GM19043 (cell line): ENCODE data around the gene SLC25A30.
"Not testable (repeated sequence)": the region's sequence is repeated elsewhere in the genome, so short reads cannot be mapped to it uniquely, and the experiment has no call there.

ENCODE experiments used
- ATAC-seq: cut with Tn5 transposase; IDR thresholded peaks from one replicate; pipeline ENCODE4 v1.9.1; 2021; ENCODE audit warnings: low read depth; ENCODE audit not compliant: unreplicated experiment

SLC25A30 gene

DNA sequence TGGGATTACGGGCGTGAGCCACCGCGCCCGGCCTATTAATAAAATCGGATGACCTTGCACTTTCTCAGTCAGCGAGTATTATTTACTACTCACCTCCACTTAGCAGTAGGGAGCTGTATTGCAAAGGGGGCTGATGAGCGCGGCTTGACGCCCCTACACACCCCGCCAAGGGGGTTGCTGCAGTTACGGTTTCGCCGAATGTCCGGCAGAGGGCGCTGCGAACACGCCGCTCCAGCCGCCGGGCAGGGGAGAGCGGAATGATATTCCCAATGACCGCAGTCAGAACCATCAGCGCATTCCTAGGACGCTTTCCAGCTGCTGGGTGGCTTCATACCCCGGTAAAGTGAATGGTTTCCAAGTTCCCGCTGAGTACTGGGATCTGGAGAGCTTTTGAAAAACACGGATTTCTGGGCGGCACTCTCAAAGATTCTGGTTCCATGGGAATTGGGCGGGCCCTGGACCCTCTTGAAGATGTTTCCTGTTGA is 47.2 kb downstream of the SLC25A30 start:
- no peak for ATAC-seq

DNA sequence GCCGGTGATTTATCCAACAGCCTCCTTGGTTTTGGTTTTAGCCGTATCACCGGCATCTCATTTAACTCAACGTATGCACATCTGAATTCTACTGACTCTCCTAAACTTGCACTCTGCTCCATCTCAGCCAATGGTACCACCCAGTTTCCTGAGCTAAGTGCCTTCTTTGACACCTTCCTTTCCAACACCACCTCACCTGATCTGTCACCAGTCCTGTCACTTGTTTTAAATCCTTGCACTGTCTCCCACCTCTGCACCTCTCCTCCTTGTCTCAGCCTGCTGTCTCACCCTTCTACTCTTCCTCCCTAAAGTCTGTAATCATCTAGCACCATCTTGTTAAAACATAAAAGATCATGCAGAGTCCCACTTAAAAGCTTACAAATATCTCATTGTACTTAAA is 49.1 kb downstream of the SLC25A30 start:
- no peak for ATAC-seq

DNA sequence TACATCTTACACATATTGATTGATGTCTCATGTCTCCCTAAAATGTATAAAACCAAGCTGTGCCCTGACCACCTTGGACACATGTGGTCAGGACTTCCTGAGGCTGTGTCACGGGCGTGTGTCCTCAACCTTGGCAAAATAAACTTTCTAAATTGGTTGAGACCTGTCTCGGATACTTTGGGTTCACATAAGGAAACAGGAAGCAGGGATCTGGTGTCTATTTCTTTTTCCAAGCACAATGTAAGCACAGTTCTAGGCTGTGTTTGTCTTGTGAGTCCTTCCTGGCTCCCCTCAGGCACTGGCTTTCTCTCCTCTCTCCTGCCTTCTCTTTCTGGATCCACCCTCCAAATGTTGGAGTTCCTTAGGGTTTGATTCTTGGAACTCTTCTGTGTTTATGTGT is 49.6 kb downstream of the SLC25A30 start:
- ATAC-seq = no peak

DNA sequence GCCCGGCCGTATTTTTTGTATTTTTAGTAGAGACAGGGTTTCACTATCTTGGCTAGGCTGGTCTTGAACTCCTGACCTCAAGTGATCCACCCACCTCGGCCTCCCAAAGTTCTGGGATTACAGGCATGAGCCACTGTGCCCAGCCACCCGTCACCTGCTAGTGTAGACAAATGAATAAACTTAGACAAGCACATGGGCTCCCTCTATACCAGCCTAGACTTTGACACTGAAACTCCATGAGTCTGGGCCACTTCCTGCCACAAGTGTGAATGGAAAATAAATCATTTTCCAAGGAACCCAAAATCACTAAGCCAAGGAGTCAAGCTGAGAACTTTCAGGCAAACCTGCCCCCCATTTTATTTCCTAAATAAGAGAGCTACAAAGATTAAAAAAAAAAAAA is 50.2 kb downstream of the SLC25A30 start:
- ATAC-seq = no peak

DNA sequence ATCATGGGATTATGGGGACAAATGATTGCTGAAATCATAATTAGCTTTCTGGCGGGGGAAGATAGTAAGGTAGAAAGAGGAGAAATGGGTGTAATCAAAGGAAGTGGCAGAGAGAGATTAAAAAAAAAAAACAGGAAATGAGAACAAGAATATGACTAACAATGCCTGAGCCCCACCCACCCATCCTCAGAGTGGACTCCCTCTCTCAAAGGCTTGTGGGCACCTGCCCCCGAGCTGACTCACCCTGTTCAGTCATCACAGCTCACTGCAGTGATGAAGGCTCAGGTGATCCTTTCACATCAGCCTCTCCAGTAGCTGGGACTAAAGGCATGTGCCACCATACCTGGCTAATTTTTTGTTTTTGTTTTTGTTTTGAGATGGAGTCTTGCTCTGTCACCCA is 50.8 kb downstream of the SLC25A30 start:
- ATAC-seq = peak; percentile 95

DNA sequence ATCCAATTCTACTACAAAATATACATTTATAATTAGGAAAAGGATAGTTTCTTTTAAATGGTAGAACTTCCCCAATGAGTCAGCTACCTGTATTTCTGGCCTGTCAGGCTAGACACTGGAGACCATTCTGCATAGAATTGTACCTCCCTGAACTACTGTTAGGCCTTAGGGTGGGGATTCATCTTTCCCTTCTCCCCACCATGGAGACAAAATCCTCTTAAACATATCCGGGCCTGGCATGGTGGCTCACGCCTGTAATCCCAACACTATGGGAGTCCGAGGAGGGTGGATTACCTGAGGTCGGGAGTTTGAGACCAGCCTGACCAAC is 52.7 kb downstream of the SLC25A30 start:
- no peak for ATAC-seq

DNA sequence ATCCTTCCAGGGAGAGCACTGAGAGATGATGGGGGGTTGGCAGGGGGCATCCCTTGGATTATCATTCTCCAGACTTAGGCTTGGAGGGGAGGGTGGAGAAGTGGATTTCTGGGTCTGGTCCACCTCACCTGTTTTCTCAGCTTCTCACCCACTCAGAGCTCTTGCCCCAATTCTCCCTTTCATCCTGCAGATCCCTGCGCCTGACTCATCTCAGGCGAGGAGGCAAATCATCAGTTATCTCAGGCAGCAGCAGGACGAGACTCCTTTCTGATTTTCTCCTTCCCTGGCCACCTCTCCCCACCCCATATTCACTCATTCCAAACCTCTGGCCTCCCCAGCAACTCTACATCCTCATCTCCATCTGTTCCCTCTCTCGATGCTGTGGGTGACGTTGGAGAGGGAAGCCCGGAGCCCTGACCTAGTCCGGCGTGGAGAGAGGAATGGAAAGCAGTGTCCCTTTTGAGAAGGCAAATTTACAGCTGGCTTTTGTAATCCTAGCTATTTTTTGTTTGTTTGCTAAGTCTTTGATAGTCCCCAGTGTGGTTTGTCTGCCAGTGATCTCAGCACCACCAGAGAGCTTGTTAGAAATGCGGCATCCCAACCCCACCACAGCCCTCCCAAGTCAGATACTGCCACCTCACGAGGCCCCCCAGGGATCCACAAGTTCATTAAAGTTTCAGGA is 53.2 kb downstream of the SLC25A30 start:
- no peak for ATAC-seq

DNA sequence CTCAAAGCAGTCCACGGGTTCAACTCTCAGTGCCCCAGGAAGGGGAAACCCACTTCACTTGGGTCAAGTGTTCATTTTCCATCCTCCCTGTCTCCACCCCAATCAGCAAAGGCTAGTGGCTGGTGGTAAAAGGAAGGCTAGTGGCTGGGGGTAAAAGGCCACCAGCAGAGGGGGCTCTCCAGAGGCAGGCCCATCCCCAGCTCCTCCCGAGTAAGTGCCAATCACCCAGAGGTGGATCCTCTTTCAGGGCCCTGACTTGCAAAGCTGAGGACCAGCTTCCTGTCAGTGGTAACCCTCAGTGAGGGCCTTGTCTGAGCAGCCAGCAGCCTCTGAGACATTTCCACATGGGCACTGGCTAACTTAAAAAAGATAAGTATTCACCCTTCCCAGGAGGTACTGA is 55.2 kb downstream of the SLC25A30 start:
- no peak for ATAC-seq

DNA sequence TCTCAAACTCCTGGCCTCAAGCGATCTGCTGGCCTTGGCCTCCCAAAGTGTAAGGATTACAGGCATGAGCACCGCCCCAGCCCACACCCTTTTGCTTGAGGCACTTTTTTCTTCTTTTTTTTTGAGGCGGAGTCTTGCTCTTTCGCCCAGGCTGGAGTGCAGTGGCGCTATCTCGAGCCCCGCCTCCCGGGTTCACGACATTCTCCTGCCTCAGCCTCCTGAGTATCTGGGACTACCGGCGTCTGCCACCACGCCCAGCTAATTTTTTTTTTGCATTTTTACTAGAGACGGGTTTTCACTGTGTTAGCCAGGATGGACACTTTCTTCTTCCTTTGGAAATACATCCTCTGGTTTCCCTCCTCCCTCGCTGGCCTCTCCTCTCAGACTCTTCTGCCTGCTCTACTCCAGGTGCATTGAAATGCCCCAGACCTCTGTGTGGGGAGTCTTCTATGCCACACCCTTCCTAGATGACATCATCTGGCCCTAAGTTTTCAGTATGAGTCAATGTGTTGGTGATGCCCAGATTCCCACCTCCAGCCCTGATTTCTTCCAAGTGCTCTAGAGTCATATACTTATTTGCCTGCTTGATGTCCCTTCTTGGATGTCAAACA is 56.5 kb downstream of the SLC25A30 start:
- no peak for ATAC-seq

DNA sequence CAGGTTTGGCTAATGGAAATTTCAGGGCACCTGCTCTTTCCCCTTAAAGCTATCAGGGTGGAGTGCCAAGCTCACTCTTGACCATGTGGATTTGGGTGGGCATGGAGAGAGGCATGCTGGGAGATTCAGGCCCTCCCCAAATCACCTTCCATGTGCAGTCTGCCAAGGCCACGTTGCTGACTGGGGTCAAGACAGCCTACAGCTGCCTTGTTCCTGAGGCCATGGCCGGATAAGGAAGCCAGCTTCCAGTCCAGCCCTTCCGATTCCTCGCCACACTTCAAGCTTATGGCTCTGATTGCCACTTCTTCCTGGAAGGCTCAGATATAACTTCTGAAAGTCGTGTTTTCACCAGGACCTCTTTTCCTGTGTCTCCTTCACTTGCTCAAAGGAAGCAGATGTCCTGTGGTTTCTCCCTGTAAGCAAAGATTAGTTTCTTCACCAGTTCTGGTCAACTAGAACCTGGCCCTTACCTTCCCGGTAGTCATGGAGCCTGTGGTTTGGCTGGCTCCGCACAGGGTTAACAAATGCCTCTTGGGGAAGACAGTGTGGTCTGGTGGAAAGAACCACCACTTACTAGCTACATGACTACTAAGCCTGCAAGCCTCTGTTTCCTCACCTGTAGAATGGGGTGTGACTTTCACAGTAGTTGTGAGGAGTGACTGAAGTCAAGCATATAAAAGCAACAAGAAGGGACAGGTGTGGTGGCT is 61.1 kb downstream of the SLC25A30 start:
- ATAC-seq = no peak

DNA sequence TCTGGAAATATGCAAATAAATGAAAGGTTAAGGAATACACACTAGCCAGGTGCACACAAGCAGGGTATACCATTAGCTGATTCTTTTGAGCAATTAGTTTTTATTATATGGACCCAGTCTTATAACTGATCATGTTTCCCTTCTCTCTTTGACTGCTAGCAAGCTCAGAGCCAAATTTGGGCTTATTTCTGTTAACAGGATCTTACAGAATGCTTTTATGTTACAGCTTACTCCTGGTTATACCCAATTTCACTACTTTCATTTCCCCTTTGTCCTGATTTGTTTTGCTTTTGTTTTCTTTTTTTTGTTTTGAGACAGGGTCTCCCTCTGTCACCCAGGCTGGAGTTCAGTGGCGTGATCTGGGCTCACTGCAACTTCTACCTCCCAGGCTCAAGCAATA is 64.3 kb downstream of the SLC25A30 start:
- ATAC-seq = no peak

DNA sequence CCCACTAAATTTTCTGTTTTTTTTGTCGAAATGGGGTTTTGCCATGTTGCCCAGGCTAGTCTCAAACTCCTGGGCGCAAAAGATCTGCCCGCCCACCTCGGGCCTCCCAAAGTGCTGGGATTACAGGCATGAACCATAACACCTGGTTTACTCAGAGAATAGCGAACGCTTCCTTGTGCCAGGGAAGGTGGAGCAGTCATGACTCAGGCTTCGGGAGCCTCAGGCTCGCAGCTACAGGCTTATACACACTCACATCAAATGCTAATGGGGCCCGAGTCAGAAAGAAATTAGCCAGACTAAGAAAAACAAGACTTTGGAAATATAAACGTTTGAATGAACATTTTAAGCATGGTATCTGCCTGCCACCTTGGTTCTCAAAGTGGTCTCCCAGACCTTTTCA is 66.1 kb downstream of the SLC25A30 start:
- ATAC-seq = no peak

DNA sequence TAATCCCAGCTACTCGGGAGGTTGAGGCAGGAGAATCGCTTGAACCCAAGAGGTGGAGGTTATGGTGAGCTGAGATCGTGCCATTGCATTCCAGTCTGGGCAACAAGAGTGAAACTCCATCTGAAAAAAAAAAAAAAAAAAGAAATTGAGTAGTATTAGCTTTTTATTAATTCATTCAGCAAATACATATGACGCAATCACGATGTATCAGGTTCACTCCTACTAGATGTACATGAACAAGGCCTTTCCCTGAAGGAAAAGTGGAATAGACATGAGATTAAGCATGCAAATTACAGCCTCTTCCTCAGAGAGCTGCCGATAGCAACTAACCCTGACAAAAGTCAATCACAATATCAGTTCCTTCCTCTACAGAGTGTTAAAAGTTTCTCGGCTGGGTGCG is 68.0 kb downstream of the SLC25A30 start:
- ATAC-seq = no peak

DNA sequence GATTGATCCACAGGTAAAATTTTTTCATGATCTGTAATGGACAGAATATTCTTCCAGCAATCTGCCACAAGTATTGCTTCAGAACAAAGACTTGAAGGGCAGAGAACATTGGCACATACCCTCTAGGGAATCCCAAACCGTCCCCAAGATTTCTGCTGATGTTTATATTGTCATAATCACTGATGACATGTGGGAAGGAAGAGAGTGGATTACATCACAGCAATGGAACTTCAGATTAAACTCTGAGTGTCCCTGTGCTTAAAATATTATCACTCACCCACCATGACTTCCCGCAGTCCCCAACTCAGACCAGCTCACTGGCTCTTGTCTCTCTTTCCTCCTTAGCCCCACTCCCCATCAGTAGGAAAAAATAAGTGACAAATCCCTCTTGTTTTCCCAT is 68.7 kb downstream of the SLC25A30 start:
- no peak for ATAC-seq

DNA sequence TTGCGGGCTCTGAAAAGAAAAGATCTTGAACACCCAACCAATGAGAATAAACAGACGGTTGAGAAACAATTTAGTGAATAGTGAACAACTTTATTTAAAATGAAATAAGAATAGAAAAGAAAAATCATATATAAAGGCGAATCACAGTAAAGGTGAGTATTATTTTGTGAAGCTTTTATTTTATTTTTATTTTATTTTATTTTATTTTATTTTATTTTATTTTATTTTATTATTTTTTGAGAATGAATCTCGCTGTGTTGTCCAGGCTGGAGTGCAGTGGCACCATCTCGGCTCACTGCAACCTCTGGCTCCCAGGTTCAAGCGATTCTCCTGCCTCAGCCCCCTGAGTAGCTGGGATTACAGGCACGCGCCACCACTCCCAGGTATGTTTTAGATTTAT is 74.1 kb downstream of the SLC25A30 start:
- not testable (repeated sequence) for ATAC-seq
